ENCODE data around the gene TUBA4B.
A peak's percentile ranks its signal among the peaks of the same experiment; 100 is the strongest.

The TUBA4B gene

DNA sequence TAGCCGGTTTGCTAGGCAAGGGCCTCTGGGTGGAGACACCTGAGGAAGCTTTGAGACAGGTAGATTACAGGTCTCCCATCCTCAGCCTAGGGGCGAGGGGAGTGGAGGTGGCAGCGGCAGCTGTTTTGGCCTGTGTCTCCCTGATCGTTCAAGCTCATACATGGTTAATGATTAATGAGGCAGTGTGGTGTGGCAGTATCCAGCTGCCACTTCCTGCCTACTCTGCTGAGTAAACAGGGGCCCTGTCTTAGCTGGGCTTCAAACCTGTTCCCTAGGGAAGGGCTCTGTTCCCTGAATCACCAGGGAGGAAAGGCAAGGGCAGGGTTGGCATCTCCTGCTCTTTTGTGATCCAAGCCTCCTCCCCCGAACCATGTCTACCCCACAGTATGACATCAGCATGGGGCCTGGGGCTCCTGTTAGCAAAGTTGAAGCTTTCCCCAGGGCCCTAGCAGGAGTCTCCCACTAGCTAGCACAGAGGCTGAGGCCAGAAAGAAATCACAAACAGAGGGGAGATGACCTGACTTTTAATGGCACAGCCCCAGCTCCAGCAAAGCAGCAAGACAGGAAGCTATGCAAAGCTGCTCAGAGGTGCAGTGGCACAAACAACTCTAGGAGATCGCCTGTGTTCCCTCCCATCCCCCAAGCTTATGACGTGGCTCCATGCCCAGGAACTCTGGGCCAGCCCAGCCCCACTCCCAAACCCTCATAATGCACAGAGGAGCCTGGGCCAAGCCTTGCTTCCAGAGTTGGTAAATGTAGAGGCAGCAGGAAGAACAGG is 3.7 kb upstream of the TUBA4B start:
- WGBS (ENCODE audit: extremely low coverage, insufficient coverage, insufficient read length): no CpG with 5 or more reads among the region's 7 CpGs
- Histone ChIP-seq H2BK120ac (ENCODE audit: insufficient read depth, low read length, poor library complexity) (no peak overlapping the region), H3K4me2 (ENCODE audit: low read length) (no peak overlapping the region), H2AK5ac (ENCODE audit: low read length) (no peak overlapping the region), H3K9me3 (ENCODE audit: insufficient read depth, low read depth, low read length) (peaks cover 10% of the 10 kb centered on the region), H3K4me3 (ENCODE audit: low read depth, low read length) (no peak overlapping the region), H4K8ac (ENCODE audit: low read depth, low read length) (no peak overlapping the region), H3K14ac (ENCODE audit: low read length) (no peak overlapping the region), H3K4me1 (ENCODE audit: control insufficient read depth in 1 of 2, insufficient read depth in 2 of 2, low read length in 2 of 2) (peaks cover 23 to 31% of the 10 kb centered on the region in 2 experiments), H4K91ac (ENCODE audit: low read depth, low read length) (no peak overlapping the region), H2BK5ac (ENCODE audit: low read depth, low read length, poor library complexity) (no peak overlapping the region), H2AFZ (ENCODE audit: insufficient read depth, low read length, poor library complexity) (no peak overlapping the region), H3K18ac (ENCODE audit: low read length) (no peak overlapping the region), H3K27ac (ENCODE audit: low read depth, low read length) (no peak overlapping the region), H3K23ac (ENCODE audit: low read length) (no peak overlapping the region), H3K36me3 (ENCODE audit: control insufficient read depth in 1 of 2, insufficient read depth in 2 of 2, low read length in 2 of 2) (peaks cover 8 to 13% of the 10 kb centered on the region in 2 experiments), H3K4ac (ENCODE audit: low read depth, low read length) (no peak overlapping the region), H3K79me2 (ENCODE audit: control insufficient read depth, insufficient read depth, low read length, poor library complexity) (peaks cover 4% of the 10 kb centered on the region), H3K9ac (ENCODE audit: low read length) (no peak overlapping the region), H3K27me3 (ENCODE audit: insufficient read depth, low read length) (peaks cover 32% of the 10 kb centered on the region), H3K79me1 (ENCODE audit: low read length) (peaks cover 9% of the 10 kb centered on the region), H2BK12ac (ENCODE audit: low read length) (no peak overlapping the region), H4K12ac (ENCODE audit: low read depth, low read length) (no peak overlapping the region)
- peak; percentile 42 to 51 for DNase-seq

DNA sequence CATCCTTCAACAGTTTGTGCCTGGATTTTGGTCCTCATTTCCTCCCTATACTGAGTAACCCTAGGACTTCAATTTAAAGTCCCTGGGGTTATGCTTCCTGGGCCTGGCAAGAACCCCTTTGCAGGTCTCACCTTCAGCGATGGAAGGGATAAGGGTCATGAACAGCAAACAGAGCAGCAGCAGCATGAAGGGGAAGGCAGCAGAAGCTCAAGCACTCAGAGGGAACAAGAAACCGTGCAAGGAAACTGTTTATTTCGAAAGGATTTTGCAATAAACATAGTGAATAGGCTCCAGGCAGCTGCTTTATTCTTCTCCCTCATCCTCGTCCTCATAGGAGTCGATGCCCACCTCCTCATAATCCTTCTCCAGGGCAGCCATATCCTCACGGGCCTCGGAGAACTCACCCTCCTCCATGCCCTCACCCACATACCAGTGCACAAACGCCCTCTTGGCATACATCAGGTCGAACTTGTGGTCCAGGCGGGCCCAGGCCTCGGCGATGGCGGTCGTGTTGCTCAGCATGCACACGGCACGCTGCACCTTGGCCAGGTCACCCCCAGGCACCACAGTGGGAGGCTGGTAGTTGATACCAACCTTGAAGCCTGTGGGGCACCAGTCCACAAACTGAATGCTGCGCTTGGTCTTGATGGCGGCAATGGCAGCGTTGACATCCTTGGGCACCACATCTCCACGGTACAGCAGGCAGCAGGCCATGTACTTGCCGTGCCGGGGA is 2.8 kb upstream of the TUBA4B start:
- peaks cover 40% of the 10 kb centered on the region for H3K27me3 ChIP-seq (ENCODE audit: insufficient read depth, low read length)
- peaks cover 10% of the 10 kb centered on the region for H3K9me3 ChIP-seq (ENCODE audit: insufficient read depth, low read depth, low read length)
- H4K91ac ChIP-seq (ENCODE audit: low read depth, low read length): no peak overlapping the region
- no peak overlapping the region for H3K23ac ChIP-seq (ENCODE audit: low read length)
- no peak overlapping the region for H2BK120ac ChIP-seq (ENCODE audit: insufficient read depth, low read length, poor library complexity)
- DNase-seq: no peak
- H3K18ac ChIP-seq (ENCODE audit: low read length): no peak overlapping the region
- no peak overlapping the region for H4K12ac ChIP-seq (ENCODE audit: low read depth, low read length)
- H2BK5ac ChIP-seq (ENCODE audit: low read depth, low read length, poor library complexity): no peak overlapping the region
- WGBS (ENCODE audit: extremely low coverage, insufficient coverage, insufficient read length): no CpG with 5 or more reads among the region's 22 CpGs
- no peak overlapping the region for H3K27ac ChIP-seq (ENCODE audit: low read depth, low read length)
- no peak overlapping the region for H4K8ac ChIP-seq (ENCODE audit: low read depth, low read length)
- no peak overlapping the region for H3K9ac ChIP-seq (ENCODE audit: low read length)
- peaks cover 23 to 30% of the 10 kb centered on the region in 2 experiments for H3K4me1 ChIP-seq (ENCODE audit: control insufficient read depth in 1 of 2, insufficient read depth in 2 of 2, low read length in 2 of 2)
- H2AFZ ChIP-seq (ENCODE audit: insufficient read depth, low read length, poor library complexity): no peak overlapping the region
- no peak overlapping the region for H2AK5ac ChIP-seq (ENCODE audit: low read length)
- H3K14ac ChIP-seq (ENCODE audit: low read length): no peak overlapping the region
- H3K79me2 ChIP-seq (ENCODE audit: control insufficient read depth, insufficient read depth, low read length, poor library complexity): peaks cover 4% of the 10 kb centered on the region
- no peak overlapping the region for H2BK12ac ChIP-seq (ENCODE audit: low read length)
- peaks cover 8 to 13% of the 10 kb centered on the region in 2 experiments for H3K36me3 ChIP-seq (ENCODE audit: control insufficient read depth in 1 of 2, insufficient read depth in 2 of 2, low read length in 2 of 2)
- no peak overlapping the region for H3K4me3 ChIP-seq (ENCODE audit: low read depth, low read length)
- no peak overlapping the region for H3K4ac ChIP-seq (ENCODE audit: low read depth, low read length)
- no peak overlapping the region for H3K4me2 ChIP-seq (ENCODE audit: low read length)
- H3K79me1 ChIP-seq (ENCODE audit: low read length): peaks cover 5% of the 10 kb centered on the region

- no peak overlapping the region for H3K27ac ChIP-seq (ENCODE audit: low read depth, low read length)
- no peaks in the 10 kb centered on the region for H3K79me1 ChIP-seq (ENCODE audit: low read length)
- no peak overlapping the region for H4K91ac ChIP-seq (ENCODE audit: low read depth, low read length)
- no peak overlapping the region for H2BK120ac ChIP-seq (ENCODE audit: insufficient read depth, low read length, poor library complexity)
- H3K9me3 ChIP-seq (ENCODE audit: insufficient read depth, low read depth, low read length): peaks cover 10% of the 10 kb centered on the region
- peaks cover 44% of the 10 kb centered on the region for H3K27me3 ChIP-seq (ENCODE audit: insufficient read depth, low read length)
- H3K4me3 ChIP-seq (ENCODE audit: low read depth, low read length): no peak overlapping the region
- H2AK5ac ChIP-seq (ENCODE audit: low read length): no peak overlapping the region
- no peak overlapping the region for H3K4me2 ChIP-seq (ENCODE audit: low read length)
- no peak overlapping the region for H2BK5ac ChIP-seq (ENCODE audit: low read depth, low read length, poor library complexity)
- peaks cover 8 to 13% of the 10 kb centered on the region in 2 experiments for H3K36me3 ChIP-seq (ENCODE audit: control insufficient read depth in 1 of 2, insufficient read depth in 2 of 2, low read length in 2 of 2)
- no peak overlapping the region for H2BK12ac ChIP-seq (ENCODE audit: low read length)
- no peaks in the 10 kb centered on the region for H3K79me2 ChIP-seq (ENCODE audit: control insufficient read depth, insufficient read depth, low read length, poor library complexity)
- H3K14ac ChIP-seq (ENCODE audit: low read length): no peak overlapping the region
- no peak overlapping the region for H3K9ac ChIP-seq (ENCODE audit: low read length)
- no peak overlapping the region for H4K8ac ChIP-seq (ENCODE audit: low read depth, low read length)
- no peak overlapping the region for H3K18ac ChIP-seq (ENCODE audit: low read length)
- no peak for DNase-seq
- WGBS (ENCODE audit: extremely low coverage, insufficient coverage, insufficient read length): no CpG with 5 or more reads among the region's 6 CpGs
- no peak overlapping the region for H4K12ac ChIP-seq (ENCODE audit: low read depth, low read length)
- H3K4me1 ChIP-seq (ENCODE audit: control insufficient read depth in 1 of 2, insufficient read depth in 2 of 2, low read length in 2 of 2): peaks cover 18 to 26% of the 10 kb centered on the region in 2 experiments
- H3K4ac ChIP-seq (ENCODE audit: low read depth, low read length): no peak overlapping the region
- H2AFZ ChIP-seq (ENCODE audit: insufficient read depth, low read length, poor library complexity): no peak overlapping the region
- H3K23ac ChIP-seq (ENCODE audit: low read length): no peak overlapping the region
Observed at GRCh38 chr2:219251656-219252055, 1.4 kb upstream of the TUBA4B start.

GRCh38 chr2:219252084-219252483 is 959 bp upstream of the TUBA4B start:
- Histone ChIP-seq H2BK12ac (ENCODE audit: low read length) (no peak overlapping the region), H3K4me2 (ENCODE audit: low read length) (no peak overlapping the region), H3K36me3 (ENCODE audit: control insufficient read depth in 1 of 2, insufficient read depth in 2 of 2, low read length in 2 of 2) (peaks cover 8 to 13% of the 10 kb centered on the region in 2 experiments), H4K12ac (ENCODE audit: low read depth, low read length) (no peak overlapping the region), H2AK5ac (ENCODE audit: low read length) (no peak overlapping the region), H3K27me3 (ENCODE audit: insufficient read depth, low read length) (peaks cover 44% of the 10 kb centered on the region), H3K9me3 (ENCODE audit: insufficient read depth, low read depth, low read length) (peaks cover 10% of the 10 kb centered on the region), H3K79me1 (ENCODE audit: low read length) (no peaks in the 10 kb centered on the region), H3K4ac (ENCODE audit: low read depth, low read length) (no peak overlapping the region), H3K18ac (ENCODE audit: low read length) (no peak overlapping the region), H4K8ac (ENCODE audit: low read depth, low read length) (no peak overlapping the region), H3K23ac (ENCODE audit: low read length) (peak overlapping the region; percentile 44), H3K79me2 (ENCODE audit: control insufficient read depth, insufficient read depth, low read length, poor library complexity) (no peaks in the 10 kb centered on the region), H3K4me3 (ENCODE audit: low read depth, low read length) (no peak overlapping the region), H3K14ac (ENCODE audit: low read length) (no peak overlapping the region), H2BK5ac (ENCODE audit: low read depth, low read length, poor library complexity) (no peak overlapping the region), H3K9ac (ENCODE audit: low read length) (no peak overlapping the region), H3K27ac (ENCODE audit: low read depth, low read length) (no peak overlapping the region), H2BK120ac (ENCODE audit: insufficient read depth, low read length, poor library complexity) (no peak overlapping the region), H3K4me1 (ENCODE audit: control insufficient read depth in 1 of 2, insufficient read depth in 2 of 2, low read length in 2 of 2) (peaks cover 18 to 26% of the 10 kb centered on the region in 2 experiments), H4K91ac (ENCODE audit: low read depth, low read length) (no peak overlapping the region), H2AFZ (ENCODE audit: insufficient read depth, low read length, poor library complexity) (no peak overlapping the region)
- DNase-seq: no peak
- no CpG with 5 or more reads among the region's 5 CpGs for WGBS (ENCODE audit: extremely low coverage, insufficient coverage, insufficient read length)

All from trophoblast cell (in vitro differentiated cells and primary cell).